Measurements from ENCODE around the gene SEL1L2.

The SEL1L2 gene

DNA sequence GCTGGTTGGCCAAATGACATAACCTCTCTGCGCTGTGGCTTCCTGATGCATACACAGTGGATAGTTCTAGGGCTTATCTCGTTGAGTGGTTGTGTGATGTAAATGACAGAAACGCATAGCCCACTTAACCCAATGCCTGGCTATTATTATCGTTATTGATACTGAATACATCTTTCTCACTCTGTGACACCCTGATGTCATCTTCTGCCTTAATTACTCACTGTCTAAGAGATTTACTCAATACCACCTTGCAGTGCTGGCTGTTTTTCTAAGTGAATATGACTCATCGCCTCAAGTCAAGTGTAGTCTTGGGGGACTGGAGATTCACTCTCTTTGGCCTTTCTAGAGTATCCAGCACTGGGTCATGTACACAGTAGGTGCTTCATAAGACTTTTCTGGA lies 132.0 kb downstream of the SEL1L2 start:
- Histone ChIP-seq H3K9me3 (ENCODE audit: control insufficient read depth, insufficient read depth, low read length) (no peaks in the 10 kb centered on the region), H4K20me1 (ENCODE audit: control insufficient read depth, insufficient read depth, low read depth, low read length) (no peaks in the 10 kb centered on the region), H3K27me3 (ENCODE audit: control insufficient read depth, low read length) (no peaks in the 10 kb centered on the region), H3K27ac (ENCODE audit: low read depth, low read length) (no peak overlapping the region), H3K9me2 (replicated peaks; ENCODE audit: control insufficient read depth, low read length) (no peaks in the 10 kb centered on the region), H3K79me2 (ENCODE audit: control insufficient read depth, low read length) (no peaks in the 10 kb centered on the region), H3K4me2 (ENCODE audit: low read length) (no peak overlapping the region), H3K36me3 (ENCODE audit: control insufficient read depth, low read length) (no peaks in the 10 kb centered on the region), H3K4me1 (ENCODE audit: control insufficient read depth, low read length) (no peaks in the 10 kb centered on the region), H3K4me3 (ENCODE audit: low read length) (no peak overlapping the region), H3F3A (ENCODE audit: control insufficient read depth, insufficient read depth) (no peaks in the 10 kb centered on the region)
- TF ChIP-seq EZH2phosphoT487 (IDR thresholded peaks at IDR 0.05; ENCODE audit: borderline replicate concordance, low read length), result no peak
- TF ChIP-seq, protein P1, sequence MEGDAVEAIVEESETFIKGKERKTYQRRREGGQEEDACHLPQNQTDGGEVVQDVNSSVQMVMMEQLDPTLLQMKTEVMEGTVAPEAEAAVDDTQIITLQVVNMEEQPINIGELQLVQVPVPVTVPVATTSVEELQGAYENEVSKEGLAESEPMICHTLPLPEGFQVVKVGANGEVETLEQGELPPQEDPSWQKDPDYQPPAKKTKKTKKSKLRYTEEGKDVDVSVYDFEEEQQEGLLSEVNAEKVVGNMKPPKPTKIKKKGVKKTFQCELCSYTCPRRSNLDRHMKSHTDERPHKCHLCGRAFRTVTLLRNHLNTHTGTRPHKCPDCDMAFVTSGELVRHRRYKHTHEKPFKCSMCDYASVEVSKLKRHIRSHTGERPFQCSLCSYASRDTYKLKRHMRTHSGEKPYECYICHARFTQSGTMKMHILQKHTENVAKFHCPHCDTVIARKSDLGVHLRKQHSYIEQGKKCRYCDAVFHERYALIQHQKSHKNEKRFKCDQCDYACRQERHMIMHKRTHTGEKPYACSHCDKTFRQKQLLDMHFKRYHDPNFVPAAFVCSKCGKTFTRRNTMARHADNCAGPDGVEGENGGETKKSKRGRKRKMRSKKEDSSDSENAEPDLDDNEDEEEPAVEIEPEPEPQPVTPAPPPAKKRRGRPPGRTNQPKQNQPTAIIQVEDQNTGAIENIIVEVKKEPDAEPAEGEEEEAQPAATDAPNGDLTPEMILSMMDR (IDR thresholded peaks at IDR 0.05; ENCODE audit: low read depth, low read length, poor library complexity, severe bottlenecking), result no peak

DNA sequence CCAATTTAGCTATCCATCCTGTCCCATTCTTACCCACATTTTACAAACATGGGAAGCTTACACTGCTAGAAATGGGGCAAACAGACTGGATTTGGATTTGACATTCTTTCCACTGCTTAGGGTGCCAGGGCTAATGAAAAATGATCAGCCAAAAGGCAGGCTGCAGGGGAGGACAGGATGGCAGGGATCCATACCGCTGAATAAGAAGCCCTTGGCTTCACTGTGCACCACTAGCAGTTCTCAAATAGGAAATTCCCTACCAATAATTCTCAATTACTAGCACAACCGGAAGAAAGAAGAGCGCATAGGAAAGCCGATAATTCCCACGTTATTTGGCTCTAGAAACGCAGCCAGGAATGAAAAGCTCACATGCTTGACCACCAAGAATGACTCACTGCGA lies 132.5 kb downstream of the SEL1L2 start:
- no peak overlapping the region for H3K4me2 ChIP-seq (ENCODE audit: low read length)
- H3K79me2 ChIP-seq (ENCODE audit: control insufficient read depth, low read length), result no peaks in the 10 kb centered on the region
- H3K27ac ChIP-seq (ENCODE audit: low read depth, low read length), result no peak overlapping the region
- no peak overlapping the region for H3K4me3 ChIP-seq (ENCODE audit: low read length)
- H3K4me1 ChIP-seq (ENCODE audit: control insufficient read depth, low read length), result no peaks in the 10 kb centered on the region
- no peaks in the 10 kb centered on the region for H3K36me3 ChIP-seq (ENCODE audit: control insufficient read depth, low read length)
- no peaks in the 10 kb centered on the region for H3K9me3 ChIP-seq (ENCODE audit: control insufficient read depth, insufficient read depth, low read length)
- H3K27me3 ChIP-seq (ENCODE audit: control insufficient read depth, low read length), result no peaks in the 10 kb centered on the region
- no peaks in the 10 kb centered on the region for H3F3A ChIP-seq (ENCODE audit: control insufficient read depth, insufficient read depth)
- TF ChIP-seq, protein P1 (IDR thresholded peaks at IDR 0.05; ENCODE audit: low read depth, low read length, poor library complexity, severe bottlenecking), result no peak
- TF ChIP-seq EZH2phosphoT487 (IDR thresholded peaks at IDR 0.05; ENCODE audit: borderline replicate concordance, low read length), result no peak
- H3K9me2 ChIP-seq (replicated peaks; ENCODE audit: control insufficient read depth, low read length), result no peaks in the 10 kb centered on the region
- no peaks in the 10 kb centered on the region for H4K20me1 ChIP-seq (ENCODE audit: control insufficient read depth, insufficient read depth, low read depth, low read length)

DNA sequence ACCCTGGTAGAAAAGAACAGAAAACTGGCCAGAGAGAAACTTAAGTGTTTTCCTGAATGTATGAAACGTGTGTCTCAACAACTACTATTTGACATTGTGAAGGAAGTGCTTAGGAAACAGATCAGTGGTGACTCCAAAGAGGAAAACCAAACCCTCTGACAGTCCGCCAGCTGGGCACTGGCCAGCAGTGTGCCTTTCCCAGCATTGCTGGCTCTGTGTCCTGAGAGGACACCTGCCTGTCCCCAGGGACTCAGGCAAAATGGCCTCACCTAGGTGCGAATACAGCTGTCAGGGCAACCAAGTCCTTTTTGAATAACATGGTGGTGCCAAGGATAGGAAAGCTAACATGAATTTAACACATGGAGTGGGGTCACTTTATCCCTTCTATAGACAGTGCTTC lies 133.1 kb downstream of the SEL1L2 start:
- no peaks in the 10 kb centered on the region for H4K20me1 ChIP-seq (ENCODE audit: control insufficient read depth, insufficient read depth, low read depth, low read length)
- no peak overlapping the region for H3K27ac ChIP-seq (ENCODE audit: low read depth, low read length)
- H3K4me2 ChIP-seq (ENCODE audit: low read length), result no peak overlapping the region
- H3K9me3 ChIP-seq (ENCODE audit: control insufficient read depth, insufficient read depth, low read length), result no peaks in the 10 kb centered on the region
- no peak overlapping the region for H3K4me3 ChIP-seq (ENCODE audit: low read length)
- H3K27me3 ChIP-seq (ENCODE audit: control insufficient read depth, low read length), result no peaks in the 10 kb centered on the region
- H3K9me2 ChIP-seq (replicated peaks; ENCODE audit: control insufficient read depth, low read length), result no peaks in the 10 kb centered on the region
- H3K79me2 ChIP-seq (ENCODE audit: control insufficient read depth, low read length), result no peaks in the 10 kb centered on the region
- no peaks in the 10 kb centered on the region for H3F3A ChIP-seq (ENCODE audit: control insufficient read depth, insufficient read depth)
- TF ChIP-seq, protein P1 (IDR thresholded peaks at IDR 0.05; ENCODE audit: low read depth, low read length, poor library complexity, severe bottlenecking), result no peak
- TF ChIP-seq EZH2phosphoT487 (IDR thresholded peaks at IDR 0.05; ENCODE audit: borderline replicate concordance, low read length), result no peak
- H3K36me3 ChIP-seq (ENCODE audit: control insufficient read depth, low read length), result no peaks in the 10 kb centered on the region
- H3K4me1 ChIP-seq (ENCODE audit: control insufficient read depth, low read length), result no peaks in the 10 kb centered on the region

DNA sequence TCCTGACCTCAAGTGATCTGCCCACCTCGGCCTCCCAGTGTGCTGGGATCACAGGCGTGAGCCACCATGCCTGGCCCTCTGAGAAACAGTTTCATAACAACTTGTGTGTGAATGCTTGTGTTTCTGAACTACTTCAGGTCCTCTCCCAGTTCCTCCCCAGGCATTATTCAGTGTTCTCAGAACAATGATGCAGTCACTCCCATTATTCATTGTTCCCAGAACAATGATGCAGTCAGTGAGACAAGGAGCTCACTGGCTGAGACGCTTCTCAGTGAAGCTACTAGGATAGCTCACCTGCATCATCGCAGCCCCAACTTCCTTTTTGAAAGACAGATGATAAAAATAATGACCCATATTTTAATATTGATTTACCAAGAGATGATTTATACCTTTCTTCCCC lies 134.1 kb downstream of the SEL1L2 start:
- H3K9me3 ChIP-seq (ENCODE audit: control insufficient read depth, insufficient read depth, low read length), result no peaks in the 10 kb centered on the region
- H3K27ac ChIP-seq (ENCODE audit: low read depth, low read length), result no peak overlapping the region
- no peak for TF ChIP-seq EZH2phosphoT487 (IDR thresholded peaks at IDR 0.05; ENCODE audit: borderline replicate concordance, low read length)
- TF ChIP-seq, protein P1 (IDR thresholded peaks at IDR 0.05; ENCODE audit: low read depth, low read length, poor library complexity, severe bottlenecking), result no peak
- no peaks in the 10 kb centered on the region for H3K4me1 ChIP-seq (ENCODE audit: control insufficient read depth, low read length)
- H3K27me3 ChIP-seq (ENCODE audit: control insufficient read depth, low read length), result no peaks in the 10 kb centered on the region
- H3K36me3 ChIP-seq (ENCODE audit: control insufficient read depth, low read length), result no peaks in the 10 kb centered on the region
- H3F3A ChIP-seq (ENCODE audit: control insufficient read depth, insufficient read depth), result no peaks in the 10 kb centered on the region
- H4K20me1 ChIP-seq (ENCODE audit: control insufficient read depth, insufficient read depth, low read depth, low read length), result no peaks in the 10 kb centered on the region
- no peaks in the 10 kb centered on the region for H3K9me2 ChIP-seq (replicated peaks; ENCODE audit: control insufficient read depth, low read length)
- no peaks in the 10 kb centered on the region for H3K79me2 ChIP-seq (ENCODE audit: control insufficient read depth, low read length)
- no peak overlapping the region for H3K4me2 ChIP-seq (ENCODE audit: low read length)
- no peak overlapping the region for H3K4me3 ChIP-seq (ENCODE audit: low read length)
